Effector memory CD4-positive, alpha-beta T cell (primary cell): ENCODE data around the gene RND1.
"Not testable (repeated sequence)": the region's sequence is repeated elsewhere in the genome, so short reads cannot be mapped to it uniquely, and the experiment has no call there.

Source experiments
- DNase-seq, 3 donors: peaks; one replicate each; pipeline ENCODE4 v3.0.0-alpha.2; 2020
- H3K27ac ChIP-seq: 2 replicates; pipeline ENCODE4 v1.7.0; 2013; ENCODE audit warnings: mild to moderate bottlenecking, low read length, moderate library complexity; ENCODE audit not compliant: insufficient read depth, poor library complexity, severe bottlenecking
- H3K27me3 ChIP-seq: replicated peaks from 2 replicates; pipeline ENCODE4 v1.7.0; 2013; ENCODE audit warnings: mild to moderate bottlenecking, low read length; ENCODE audit not compliant: insufficient read depth, control insufficient read depth, poor library complexity, severe bottlenecking
- H3K36me3 ChIP-seq: 2 replicates; pipeline ENCODE4 v1.7.0; 2013; ENCODE audit warnings: mild to moderate bottlenecking, low read length, moderate library complexity; ENCODE audit not compliant: control insufficient read depth, insufficient read depth
- H3K4me1 ChIP-seq: 2 replicates; pipeline ENCODE4 v1.7.0; 2013; ENCODE audit warnings: low read length, mild to moderate bottlenecking; ENCODE audit not compliant: control insufficient read depth, insufficient read depth, poor library complexity, severe bottlenecking
- H3K4me3 ChIP-seq: 2 replicates; pipeline ENCODE4 v1.7.0; 2013; ENCODE audit warnings: low read length, low read depth, mild to moderate bottlenecking; ENCODE audit not compliant: insufficient read depth, poor library complexity, severe bottlenecking
- H3K9me3 ChIP-seq: 2 replicates; pipeline ENCODE4 v1.7.0; 2013; ENCODE audit warnings: mild to moderate bottlenecking, low read length, moderate library complexity; ENCODE audit not compliant: control insufficient read depth

RND1 gene

DNA sequence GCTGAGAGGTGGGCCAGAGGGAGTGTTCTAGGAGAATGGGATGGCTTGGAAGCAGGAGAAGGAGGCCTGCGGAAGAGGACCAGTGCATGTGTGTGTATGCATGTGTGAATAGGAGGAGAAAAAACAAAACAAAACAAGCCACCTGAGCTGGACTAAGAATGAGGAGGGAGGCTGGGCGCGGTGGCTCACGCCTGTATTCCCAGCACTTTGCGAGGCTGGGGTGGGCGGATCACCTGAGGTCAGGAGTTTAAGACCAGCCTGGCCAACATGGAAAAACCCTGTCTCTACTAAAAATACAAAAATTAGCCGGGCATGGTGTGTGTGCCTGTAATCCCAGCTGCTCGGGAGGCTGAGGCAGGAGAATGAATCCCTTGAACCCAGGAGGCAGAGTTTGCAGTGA, 7.9 kb upstream of the RND1 start:
- not testable (repeated sequence) for H3K4me3 ChIP-seq, H3K27ac ChIP-seq, H3K9me3 ChIP-seq, H3K27me3 ChIP-seq, H3K36me3 ChIP-seq, DNase-seq, H3K4me1 ChIP-seq

DNA sequence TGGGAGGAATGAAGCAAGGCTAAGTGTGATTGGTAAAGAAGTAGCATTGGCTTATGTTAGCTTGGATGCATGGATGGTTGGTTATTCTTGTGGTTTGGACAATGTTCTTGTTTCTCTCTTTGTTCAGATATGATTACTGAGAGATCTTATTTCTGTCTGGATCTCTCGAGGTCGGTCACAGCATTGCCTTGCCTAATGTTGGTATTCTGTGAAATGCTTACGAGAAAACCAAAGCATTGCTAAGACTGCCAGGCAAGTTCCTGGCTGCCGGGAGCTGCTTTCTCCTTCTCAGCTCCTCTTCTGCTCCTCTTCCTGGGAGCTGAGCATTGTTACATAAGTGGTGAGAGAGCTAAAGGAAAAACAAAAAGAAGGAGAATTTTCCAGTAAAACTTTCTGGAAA, 7.4 kb upstream of the RND1 start:
- Histone ChIP-seq H3K4me1 (no peaks in the 10 kb centered on the region), H3K9me3 (no peaks in the 10 kb centered on the region), H3K36me3 (no peaks in the 10 kb centered on the region), H3K27ac (no peak overlapping the region), H3K27me3 (no peaks in the 10 kb centered on the region), H3K4me3 (no peak overlapping the region)
- DNase-seq: no peak

DNA sequence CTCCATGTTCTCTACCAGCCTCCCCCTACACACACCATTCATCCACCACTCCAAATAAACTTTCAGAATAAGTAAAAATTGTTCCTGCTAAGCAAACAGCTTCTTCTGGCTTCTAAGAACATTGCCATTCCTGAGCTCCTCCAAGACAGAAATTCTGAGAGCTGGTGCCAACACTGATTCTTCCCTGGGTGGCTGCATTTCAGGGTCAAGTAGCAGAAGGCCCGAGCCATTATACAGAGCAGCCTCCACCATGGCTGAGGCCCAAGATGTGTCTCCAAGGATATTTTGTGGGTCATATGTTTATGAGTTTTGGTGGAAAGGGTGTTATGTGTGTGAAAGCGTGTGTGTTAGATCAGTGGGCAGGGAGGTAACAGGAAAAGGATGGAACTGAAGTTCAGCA, 3.5 kb upstream of the RND1 start:
- Histone ChIP-seq H3K4me3 (no peak overlapping the region), H3K4me1 (peaks cover 10% of the 10 kb centered on the region), H3K9me3 (no peaks in the 10 kb centered on the region), H3K36me3 (no peaks in the 10 kb centered on the region), H3K27ac (no peak overlapping the region), H3K27me3 (no peaks in the 10 kb centered on the region)
- no peak for DNase-seq

GRCh38 chr12:48868451-48868850, 2.8 kb upstream of the RND1 start:
- Histone ChIP-seq H3K4me1 (peaks cover 10% of the 10 kb centered on the region), H3K9me3 (no peaks in the 10 kb centered on the region)
- DNase-seq: no peak

DNA sequence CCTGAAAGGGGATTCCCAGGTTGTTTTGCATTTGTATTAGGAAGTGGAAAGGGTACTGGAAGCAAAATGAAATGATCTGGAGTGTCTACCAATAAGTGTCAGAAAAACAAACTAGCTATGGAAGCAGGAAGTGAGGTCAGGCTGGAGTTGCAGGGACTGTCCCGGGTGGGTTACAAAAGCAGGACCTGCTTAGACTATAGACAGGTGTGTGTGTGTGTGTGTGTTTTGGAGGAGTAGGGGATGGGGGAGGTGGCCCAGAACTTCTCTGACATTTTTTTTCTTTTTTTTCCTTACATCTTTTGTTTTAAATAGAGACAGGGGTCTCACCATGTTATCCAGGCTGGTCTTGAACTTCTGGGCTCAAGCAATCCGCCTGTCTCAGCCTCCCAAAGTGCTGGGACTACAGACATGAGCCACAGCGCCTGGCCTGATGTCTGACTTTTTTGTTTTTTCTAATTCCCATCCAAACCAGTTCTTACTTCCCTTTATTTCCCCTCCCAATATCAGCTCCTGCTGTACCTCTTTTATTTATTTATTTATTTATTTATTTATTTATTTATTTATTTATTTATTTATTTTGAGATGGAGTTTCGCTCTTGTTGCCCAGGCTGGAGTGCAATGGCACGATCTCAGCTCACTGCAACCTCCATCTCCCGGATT, 512 bp upstream of the RND1 start:
- H3K9me3 ChIP-seq: no peaks in the 10 kb centered on the region
- no peaks in the 10 kb centered on the region for H3K36me3 ChIP-seq
- H3K4me3 ChIP-seq: peak overlapping the region; percentile 73
- no peak for DNase-seq
- peak overlapping the region; percentile 39 for H3K27ac ChIP-seq
- peaks cover 10% of the 10 kb centered on the region for H3K4me1 ChIP-seq
- H3K27me3 ChIP-seq: peaks cover 12% of the 10 kb centered on the region

More at GRCh38 chr12:48868451-48868850, 2.8 kb upstream of the RND1 start:
- Histone ChIP-seq H3K27ac (no peak overlapping the region), H3K36me3 (no peaks in the 10 kb centered on the region), H3K27me3 (no peaks in the 10 kb centered on the region), H3K4me3 (no peak overlapping the region)

DNA sequence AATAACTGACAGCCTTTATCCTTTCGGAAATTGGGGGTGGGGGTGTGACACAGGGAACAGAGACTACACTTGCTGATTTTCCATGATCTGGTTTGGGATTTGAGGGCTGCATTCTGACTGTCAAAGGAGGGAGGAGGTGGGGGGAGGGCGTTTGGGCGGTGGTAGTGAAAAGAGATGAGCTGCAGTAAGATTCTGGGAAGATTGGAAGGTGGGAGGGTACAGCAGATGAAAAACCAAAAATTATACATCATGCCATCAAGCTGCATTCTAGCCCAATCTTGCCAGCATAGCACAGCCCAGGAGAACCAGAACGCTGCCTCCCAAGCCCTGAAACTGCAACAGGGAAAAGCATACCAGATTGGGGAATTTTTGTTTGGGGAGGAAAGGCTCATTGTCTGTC, 2.4 kb downstream of the RND1 start:
- Histone ChIP-seq H3K4me3 (no peak overlapping the region), H3K36me3 (no peaks in the 10 kb centered on the region), H3K27ac (no peak overlapping the region), H3K4me1 (peaks cover 10% of the 10 kb centered on the region), H3K9me3 (no peaks in the 10 kb centered on the region), H3K27me3 (peaks cover 12% of the 10 kb centered on the region)
- no peak for DNase-seq

- Histone ChIP-seq H3K4me1 (peaks cover 10% of the 10 kb centered on the region), H3K9me3 (no peaks in the 10 kb centered on the region), H3K27ac (no peak overlapping the region), H3K4me3 (no peak overlapping the region), H3K27me3 (peaks cover 12% of the 10 kb centered on the region), H3K36me3 (no peaks in the 10 kb centered on the region)
- no peak for DNase-seq
Observed at GRCh38 chr12:48862760-48863159, 2.9 kb downstream of the RND1 start.

- H3K27ac ChIP-seq: no peak overlapping the region
- DNase-seq: no peak
- H3K36me3 ChIP-seq: no peaks in the 10 kb centered on the region
- H3K9me3 ChIP-seq: no peaks in the 10 kb centered on the region
- peaks cover 12% of the 10 kb centered on the region for H3K27me3 ChIP-seq
- peaks cover 10% of the 10 kb centered on the region for H3K4me1 ChIP-seq
- H3K4me3 ChIP-seq: no peak overlapping the region
Observed at GRCh38 chr12:48861111-48861510, 4.6 kb downstream of the RND1 start.

- not testable (repeated sequence) for DNase-seq, H3K27ac ChIP-seq, H3K36me3 ChIP-seq, H3K9me3 ChIP-seq, H3K4me3 ChIP-seq, H3K4me1 ChIP-seq
- H3K27me3 ChIP-seq: peaks cover 12% of the 10 kb centered on the region
Observed at GRCh38 chr12:48860236-48860635, 5.4 kb downstream of the RND1 start.

- DNase-seq: no peak
- Histone ChIP-seq H3K27me3 (peaks cover 12% of the 10 kb centered on the region), H3K9me3 (no peaks in the 10 kb centered on the region), H3K27ac (no peak overlapping the region), H3K4me3 (no peak overlapping the region), H3K36me3 (no peaks in the 10 kb centered on the region), H3K4me1 (peaks cover 1% of the 10 kb centered on the region)
Observed at GRCh38 chr12:48859607-48860006, 6.1 kb downstream of the RND1 start.
